GM12878 (cell line): ENCODE measurements around the gene WNT5A. TPM values are rescaled to one million over a fixed set of nuclear protein-coding genes. Genes with fewer than 3 reads are reported as not detected.

Experiments used
- ATAC-seq: fragments of 200-7000 bp; cut with Tn5 transposase; 3 replicates; pipeline ENCODE4 v1.9.1; 2020; ENCODE audit warnings: mild to moderate bottlenecking, moderate library complexity
- BruUV-seq: library from RNA; stranded (reverse); fragments of 400-500 nt; replicated peaks from 2 replicates; lab custom pipeline; 2021; lab: Mats Ljungman, UMichigan
- CTCF ChIA-PET: fragments of 300-600 bp; sonication (Branson Sonifier 250); formaldehyde crosslinking; extraction: SDS; loops from one replicate; lab custom pipeline; 2021; ENCODE audit warnings: inconsistent platforms; lab: Yijun Ruan, JAX
- POLR2A ChIA-PET: fragments of 350-600 bp; formaldehyde crosslinking; extraction: SDS; loops from one replicate; lab custom pipeline; 2021; ENCODE audit warnings: inconsistent platforms; lab: Charles Lee
- RAD21 ChIA-PET: fragments of 300-600 bp; sonication (Branson Sonifier 250); formaldehyde crosslinking; loops from one replicate; lab custom pipeline; 2023; ENCODE audit warnings: antibody characterized with exemption; ENCODE audit not compliant: unreplicated experiment; lab: Charles Lee
- SMC1A ChIA-PET: fragments of 300-600 bp; sonication (Branson Sonifier 250); formaldehyde crosslinking; loops from one replicate; lab custom pipeline; 2023; ENCODE audit not compliant: unreplicated experiment, uncharacterized antibody; lab: Charles Lee
- DNase-seq: peaks from one replicate; pipeline ENCODE4 v3.0.0-alpha.2; 2011; ENCODE audit warnings: low read depth, low spot score
- FAIRE-seq: peaks from 3 replicates; lab custom pipeline; 2011; peaks lifted over from hg19 to GRCh38; lab: Jason Lieb, UNC
- H2AFZ ChIP-seq: 2 replicates; pipeline ENCODE4 v1.6.0; 2011; ENCODE audit warnings: low read depth, low read length, control low read depth; ENCODE audit not compliant: control insufficient read depth
- H3K27ac ChIP-seq: 2 replicates; pipeline ENCODE4 v1.5.1; 2011; ENCODE audit warnings: control low read depth; ENCODE audit not compliant: control insufficient read depth, insufficient read depth
- H3K27me3 ChIP-seq, 2 experiments: replicated peaks in 1 of 2; 2 replicates each; pipeline versions ENCODE4 v1.6.0 to v1.6.1; 2011; ENCODE audit warnings: low read length in 1 of 2; ENCODE audit not compliant: control insufficient read depth in 2 of 2, insufficient read depth in 2 of 2
- H3K36me3 ChIP-seq, 2 experiments: 2 replicates each; pipeline ENCODE4 v1.5.1; 2011; ENCODE audit warnings: low read length in 1 of 2; ENCODE audit not compliant: control insufficient read depth in 2 of 2, insufficient read depth in 2 of 2
- H3K4me1 ChIP-seq: 2 replicates; pipeline ENCODE4 v1.6.1; 2011; ENCODE audit warnings: mild to moderate bottlenecking, low read length, moderate library complexity, mixed read lengths; ENCODE audit not compliant: control insufficient read depth, insufficient read depth
- H3K4me2 ChIP-seq: 2 replicates; pipeline ENCODE4 v1.6.0; 2011; ENCODE audit warnings: control low read depth; ENCODE audit not compliant: control insufficient read depth, insufficient read depth
- H3K4me3 ChIP-seq: fragments of 200-600 bp; sonication (generic); 2 replicates; pipeline ENCODE4 v1.5.1; 2016
- H3K79me2 ChIP-seq: 2 replicates; pipeline ENCODE4 v1.6.0; 2011; ENCODE audit warnings: low read length; ENCODE audit not compliant: control insufficient read depth, insufficient read depth
- H3K9ac ChIP-seq: 2 replicates; pipeline ENCODE4 v1.8.0; 2011; ENCODE audit warnings: low read length, control low read depth, mixed read lengths; ENCODE audit not compliant: control insufficient read depth, insufficient read depth
- H3K9me3 ChIP-seq: replicated peaks from 3 replicates; pipeline ENCODE4 v1.5.1; 2011; ENCODE audit warnings: mild to moderate bottlenecking, low read length; ENCODE audit not compliant: control insufficient read depth, insufficient read depth
- H4K20me1 ChIP-seq: 2 replicates; pipeline ENCODE4 v1.6.0; 2011; ENCODE audit not compliant: control insufficient read depth, insufficient read depth
- FOS ChIP-seq: IDR thresholded peaks from 3 replicates; pipeline ENCODE4 v1.6.1; 2011; ENCODE audit warnings: borderline replicate concordance; ENCODE audit not compliant: insufficient read length; ENCODE audit errors: extremely low read depth
- GATAD2B ChIP-seq: fragments of 450-650 bp; conservative IDR thresholded peaks from 2 replicates; pipeline ENCODE4 v1.6.1; 2017; ENCODE audit warnings: low read depth, mild to moderate bottlenecking, moderate library complexity
- IKZF1 ChIP-seq: fragments of 450-650 bp; conservative IDR thresholded peaks from 2 replicates; pipeline ENCODE4 v1.6.1; 2017; ENCODE audit warnings: antibody characterized with exemption, mild to moderate bottlenecking
- IRF4 ChIP-seq: IDR thresholded peaks from 2 replicates; pipeline ENCODE4 v1.6.1; 2011; ENCODE audit warnings: low read depth, low read length
- KLF5 ChIP-seq: fragments of 450-650 bp; IDR thresholded peaks from 2 replicates; pipeline ENCODE4 v1.6.1; 2014; ENCODE audit warnings: mild to moderate bottlenecking; ENCODE audit not compliant: partially characterized antibody
- MEF2A ChIP-seq: IDR thresholded peaks from 2 replicates; pipeline ENCODE4 v1.6.1; 2011; ENCODE audit warnings: low read depth, mild to moderate bottlenecking, low read length, moderate library complexity; ENCODE audit not compliant: insufficient read depth
- MTA3 ChIP-seq: IDR thresholded peaks from 2 replicates; pipeline ENCODE4 v1.6.1; 2012; ENCODE audit warnings: low read length, inconsistent platforms, borderline replicate concordance
- RBBP5 ChIP-seq: fragments of 200-600 bp; sonication (generic); conservative IDR thresholded peaks from 2 replicates; pipeline ENCODE4 v1.6.1; 2016
- SMAD5 ChIP-seq: IDR thresholded peaks from 2 replicates; pipeline ENCODE4 v1.6.1; 2016; ENCODE audit warnings: antibody characterized with exemption, low read depth
- SMARCA5 ChIP-seq: fragments of 450-650 bp; IDR thresholded peaks from 2 replicates; pipeline ENCODE4 v1.6.1; 2017; ENCODE audit warnings: mild to moderate bottlenecking
- SREBF1 ChIP-seq: IDR thresholded peaks from 2 replicates; pipeline ENCODE4 v1.6.1; 2012; ENCODE audit warnings: mild to moderate bottlenecking, low read length
- SUZ12 ChIP-seq: fragments of 200-600 bp; sonication (generic); IDR thresholded peaks from one replicate; pipeline ENCODE4 v1.6.1; 2018; ENCODE audit warnings: antibody characterized with exemption, mild to moderate bottlenecking; ENCODE audit not compliant: unreplicated experiment
- ZBED1 ChIP-seq: IDR thresholded peaks from 2 replicates; pipeline ENCODE4 v1.6.1; 2016; ENCODE audit warnings: borderline replicate concordance
- ZNF24 ChIP-seq: fragments of 450-650 bp; IDR thresholded peaks from 2 replicates; pipeline ENCODE4 v1.6.1; 2017; ENCODE audit warnings: antibody characterized with exemption, mild to moderate bottlenecking
- WGBS: methylation state at CpG from one replicate; pipeline ENCODE4 v1.1.6; 2016; ENCODE audit warnings: low lambda C conversion rate; ENCODE audit not compliant: insufficient replicate concordance, insufficient coverage; ENCODE audit errors: missing lambda C conversion rate; 5-methylcytosine and 5-hydroxymethylcytosine counted together
- in situ Hi-C: fragments of 300-500 bp; cut with MboI; formaldehyde crosslinking; loops from 9 replicates; pipeline ENCODE4 v1.14.3; 2018; ENCODE audit warnings: mixed read lengths
- intact Hi-C: fragments of 100-400 bp; cut with micrococcal nuclease; formaldehyde crosslinking; loops from one replicate; pipeline ENCODE4 v1.14.2; 2022; ENCODE audit not compliant: unreplicated experiment
- polyA plus RNA-seq, 11 experiments: library from polyadenylated mRNA; depleted of rRNA in 4 of 11; unstranded in 6 of 11; stranded (reverse) in 5 of 11; fragments of >200 nt; fragmentation: Nextera tagmentation in 4 of 11; fragmentation: Illumina TruSeq in 1 of 11; extraction: Ambion mirVana in 4 of 11; extraction: Trizol in 1 of 11; gene quantifications; 1 replicate in 1 of 11; 2 replicates in 10 of 11; pipeline versions ENCODE4 v1.2.1 to v1.2.3, GENCODE V29; 2011 to 2016; ENCODE audit warnings: inconsistent platforms in 2 of 11, missing spikeins in 2 of 11, low read depth in 1 of 11
- total RNA-seq, 4 experiments: library from RNA; depleted of rRNA in 3 of 4; stranded (reverse); fragments of >200 nt in 3 of 4; fragmentation: Illumina TruSeq in 1 of 4; extraction: Trizol in 1 of 4; gene quantifications; 2 replicates each; pipeline versions ENCODE4 v1.2.1 to v1.2.3, GENCODE V29; 2013 to 2021
- TF ChIP-seq, protein P1 (sequence below): IDR thresholded peaks from 2 replicates; pipeline ENCODE4 v1.6.1; 2011; ENCODE audit warnings: low read depth, low read length, improper control_type of control experiment, borderline replicate concordance
- TF ChIP-seq, protein P2 (sequence below): fragments of 150-350 bp; IDR thresholded peaks from 2 replicates; pipeline ENCODE4 v1.6.1; 2014; ENCODE audit warnings: mild to moderate bottlenecking, low read depth, low read length
- TF ChIP-seq, protein P3 (sequence below): IDR thresholded peaks from 2 replicates; pipeline ENCODE4 v1.6.1; 2012; ENCODE audit warnings: improper control_type of control experiment, low read depth, low read length; ENCODE audit not compliant: insufficient replicate concordance
- TF ChIP-seq, protein P4 (sequence below): fragments of 450-650 bp; IDR thresholded peaks from 2 replicates; pipeline ENCODE4 v1.6.1; 2017; ENCODE audit warnings: borderline replicate concordance

The WNT5A gene
- total and polyA plus RNA-seq, 10 of the 15 experiments (the other 5 are each of a cell fraction or from before 2014, with no cell fraction given): 0.06 to 2.8 (median 0.39) TPM

DNA sequence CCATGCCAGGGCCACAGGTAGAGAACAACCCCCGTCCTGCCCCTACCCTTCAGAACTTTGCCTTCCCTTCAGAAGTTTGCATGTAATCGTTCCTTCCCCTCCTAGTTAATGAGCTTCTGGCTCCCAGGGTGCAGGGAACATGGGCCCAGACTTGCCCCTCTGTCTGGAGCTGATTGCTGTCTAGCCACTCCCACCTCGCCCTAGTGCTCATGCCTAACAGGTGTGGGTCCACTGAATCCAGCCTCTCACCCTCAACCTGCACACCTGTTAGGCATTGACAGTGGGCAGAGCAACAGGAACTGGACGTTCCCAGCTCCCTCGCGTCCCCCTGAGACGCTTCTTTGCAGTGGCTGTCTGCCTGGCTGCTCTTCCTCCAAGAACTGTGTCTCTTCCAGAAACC is 40.3 kb downstream of the WNT5A start:
- intact Hi-C loops: no loop called here
- ChIA-PET SMC1A (no interaction called here), RAD21 (no interaction called here), CTCF (no interaction called here), POLR2A (no interaction called here)
- Histone ChIP-seq H2AFZ (no peak overlapping the region), H3K9ac (no peak overlapping the region), H3K79me2 (no peaks in the 10 kb centered on the region), H4K20me1 (no peaks in the 10 kb centered on the region), H3K4me2 (no peak overlapping the region), H3K9me3 (no peaks in the 10 kb centered on the region; the same call in 2 of the 3 replicates), H3K27ac (no peak overlapping the region), H3K4me3 (no peak overlapping the region), H3K4me1 (no peaks in the 10 kb centered on the region), H3K27me3 (peaks cover 0 to 2% of the 10 kb centered on the region in 2 experiments; a peak in 2 of 4 replicates), H3K36me3 (no peaks in the 10 kb centered on the region)
- WGBS: 37% methylated on average over 7 of the region's 7 CpGs
- FAIRE-seq (no peak), ATAC-seq (no peak), DNase-seq (no peak)
- in situ Hi-C loops: no loop called here
- no TSS peak for BruUV-seq
- TF ChIP-seq GATAD2B: no peak
- no peak for TF ChIP-seq SUZ12
- TF ChIP-seq, protein P1, sequence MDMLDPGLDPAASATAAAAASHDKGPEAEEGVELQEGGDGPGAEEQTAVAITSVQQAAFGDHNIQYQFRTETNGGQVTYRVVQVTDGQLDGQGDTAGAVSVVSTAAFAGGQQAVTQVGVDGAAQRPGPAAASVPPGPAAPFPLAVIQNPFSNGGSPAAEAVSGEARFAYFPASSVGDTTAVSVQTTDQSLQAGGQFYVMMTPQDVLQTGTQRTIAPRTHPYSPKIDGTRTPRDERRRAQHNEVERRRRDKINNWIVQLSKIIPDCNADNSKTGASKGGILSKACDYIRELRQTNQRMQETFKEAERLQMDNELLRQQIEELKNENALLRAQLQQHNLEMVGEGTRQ: no peak
- no peak for TF ChIP-seq IRF4
- no peak for TF ChIP-seq IKZF1
- TF ChIP-seq, protein P2, sequence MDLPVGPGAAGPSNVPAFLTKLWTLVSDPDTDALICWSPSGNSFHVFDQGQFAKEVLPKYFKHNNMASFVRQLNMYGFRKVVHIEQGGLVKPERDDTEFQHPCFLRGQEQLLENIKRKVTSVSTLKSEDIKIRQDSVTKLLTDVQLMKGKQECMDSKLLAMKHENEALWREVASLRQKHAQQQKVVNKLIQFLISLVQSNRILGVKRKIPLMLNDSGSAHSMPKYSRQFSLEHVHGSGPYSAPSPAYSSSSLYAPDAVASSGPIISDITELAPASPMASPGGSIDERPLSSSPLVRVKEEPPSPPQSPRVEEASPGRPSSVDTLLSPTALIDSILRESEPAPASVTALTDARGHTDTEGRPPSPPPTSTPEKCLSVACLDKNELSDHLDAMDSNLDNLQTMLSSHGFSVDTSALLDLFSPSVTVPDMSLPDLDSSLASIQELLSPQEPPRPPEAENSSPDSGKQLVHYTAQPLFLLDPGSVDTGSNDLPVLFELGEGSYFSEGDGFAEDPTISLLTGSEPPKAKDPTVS: no peak
- no peak for TF ChIP-seq SREBF1
- TF ChIP-seq, protein P3, sequence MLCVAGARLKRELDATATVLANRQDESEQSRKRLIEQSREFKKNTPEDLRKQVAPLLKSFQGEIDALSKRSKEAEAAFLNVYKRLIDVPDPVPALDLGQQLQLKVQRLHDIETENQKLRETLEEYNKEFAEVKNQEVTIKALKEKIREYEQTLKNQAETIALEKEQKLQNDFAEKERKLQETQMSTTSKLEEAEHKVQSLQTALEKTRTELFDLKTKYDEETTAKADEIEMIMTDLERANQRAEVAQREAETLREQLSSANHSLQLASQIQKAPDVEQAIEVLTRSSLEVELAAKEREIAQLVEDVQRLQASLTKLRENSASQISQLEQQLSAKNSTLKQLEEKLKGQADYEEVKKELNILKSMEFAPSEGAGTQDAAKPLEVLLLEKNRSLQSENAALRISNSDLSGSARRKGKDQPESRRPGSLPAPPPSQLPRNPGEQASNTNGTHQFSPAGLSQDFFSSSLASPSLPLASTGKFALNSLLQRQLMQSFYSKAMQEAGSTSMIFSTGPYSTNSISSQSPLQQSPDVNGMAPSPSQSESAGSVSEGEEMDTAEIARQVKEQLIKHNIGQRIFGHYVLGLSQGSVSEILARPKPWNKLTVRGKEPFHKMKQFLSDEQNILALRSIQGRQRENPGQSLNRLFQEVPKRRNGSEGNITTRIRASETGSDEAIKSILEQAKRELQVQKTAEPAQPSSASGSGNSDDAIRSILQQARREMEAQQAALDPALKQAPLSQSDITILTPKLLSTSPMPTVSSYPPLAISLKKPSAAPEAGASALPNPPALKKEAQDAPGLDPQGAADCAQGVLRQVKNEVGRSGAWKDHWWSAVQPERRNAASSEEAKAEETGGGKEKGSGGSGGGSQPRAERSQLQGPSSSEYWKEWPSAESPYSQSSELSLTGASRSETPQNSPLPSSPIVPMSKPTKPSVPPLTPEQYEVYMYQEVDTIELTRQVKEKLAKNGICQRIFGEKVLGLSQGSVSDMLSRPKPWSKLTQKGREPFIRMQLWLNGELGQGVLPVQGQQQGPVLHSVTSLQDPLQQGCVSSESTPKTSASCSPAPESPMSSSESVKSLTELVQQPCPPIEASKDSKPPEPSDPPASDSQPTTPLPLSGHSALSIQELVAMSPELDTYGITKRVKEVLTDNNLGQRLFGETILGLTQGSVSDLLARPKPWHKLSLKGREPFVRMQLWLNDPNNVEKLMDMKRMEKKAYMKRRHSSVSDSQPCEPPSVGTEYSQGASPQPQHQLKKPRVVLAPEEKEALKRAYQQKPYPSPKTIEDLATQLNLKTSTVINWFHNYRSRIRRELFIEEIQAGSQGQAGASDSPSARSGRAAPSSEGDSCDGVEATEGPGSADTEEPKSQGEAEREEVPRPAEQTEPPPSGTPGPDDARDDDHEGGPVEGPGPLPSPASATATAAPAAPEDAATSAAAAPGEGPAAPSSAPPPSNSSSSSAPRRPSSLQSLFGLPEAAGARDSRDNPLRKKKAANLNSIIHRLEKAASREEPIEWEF: no peak
- no peak for TF ChIP-seq KLF5
- no peak for TF ChIP-seq RBBP5
- TF ChIP-seq, protein P4, sequence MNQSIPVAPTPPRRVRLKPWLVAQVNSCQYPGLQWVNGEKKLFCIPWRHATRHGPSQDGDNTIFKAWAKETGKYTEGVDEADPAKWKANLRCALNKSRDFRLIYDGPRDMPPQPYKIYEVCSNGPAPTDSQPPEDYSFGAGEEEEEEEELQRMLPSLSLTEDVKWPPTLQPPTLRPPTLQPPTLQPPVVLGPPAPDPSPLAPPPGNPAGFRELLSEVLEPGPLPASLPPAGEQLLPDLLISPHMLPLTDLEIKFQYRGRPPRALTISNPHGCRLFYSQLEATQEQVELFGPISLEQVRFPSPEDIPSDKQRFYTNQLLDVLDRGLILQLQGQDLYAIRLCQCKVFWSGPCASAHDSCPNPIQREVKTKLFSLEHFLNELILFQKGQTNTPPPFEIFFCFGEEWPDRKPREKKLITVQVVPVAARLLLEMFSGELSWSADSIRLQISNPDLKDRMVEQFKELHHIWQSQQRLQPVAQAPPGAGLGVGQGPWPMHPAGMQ: no peak
- no peak for TF ChIP-seq FOS
- TF ChIP-seq MTA3: no peak
- no peak for TF ChIP-seq MEF2A
- TF ChIP-seq ZBED1: no peak
- TF ChIP-seq SMARCA5: no peak
- no peak for TF ChIP-seq ZNF24
- TF ChIP-seq SMAD5: no peak
